Activated naive CD4-positive, alpha-beta T cell treated with anti-CD3 and anti-CD28 coated beads, Interleukin-2, amount 50 U/mL, for 16 hours (primary cell): ENCODE measurements around the gene HIVEP3.

ENCODE experiments used
- DNase-seq: peaks from one replicate; pipeline ENCODE4 v3.0.0-alpha.2; 2020

HIVEP3 gene

DNA sequence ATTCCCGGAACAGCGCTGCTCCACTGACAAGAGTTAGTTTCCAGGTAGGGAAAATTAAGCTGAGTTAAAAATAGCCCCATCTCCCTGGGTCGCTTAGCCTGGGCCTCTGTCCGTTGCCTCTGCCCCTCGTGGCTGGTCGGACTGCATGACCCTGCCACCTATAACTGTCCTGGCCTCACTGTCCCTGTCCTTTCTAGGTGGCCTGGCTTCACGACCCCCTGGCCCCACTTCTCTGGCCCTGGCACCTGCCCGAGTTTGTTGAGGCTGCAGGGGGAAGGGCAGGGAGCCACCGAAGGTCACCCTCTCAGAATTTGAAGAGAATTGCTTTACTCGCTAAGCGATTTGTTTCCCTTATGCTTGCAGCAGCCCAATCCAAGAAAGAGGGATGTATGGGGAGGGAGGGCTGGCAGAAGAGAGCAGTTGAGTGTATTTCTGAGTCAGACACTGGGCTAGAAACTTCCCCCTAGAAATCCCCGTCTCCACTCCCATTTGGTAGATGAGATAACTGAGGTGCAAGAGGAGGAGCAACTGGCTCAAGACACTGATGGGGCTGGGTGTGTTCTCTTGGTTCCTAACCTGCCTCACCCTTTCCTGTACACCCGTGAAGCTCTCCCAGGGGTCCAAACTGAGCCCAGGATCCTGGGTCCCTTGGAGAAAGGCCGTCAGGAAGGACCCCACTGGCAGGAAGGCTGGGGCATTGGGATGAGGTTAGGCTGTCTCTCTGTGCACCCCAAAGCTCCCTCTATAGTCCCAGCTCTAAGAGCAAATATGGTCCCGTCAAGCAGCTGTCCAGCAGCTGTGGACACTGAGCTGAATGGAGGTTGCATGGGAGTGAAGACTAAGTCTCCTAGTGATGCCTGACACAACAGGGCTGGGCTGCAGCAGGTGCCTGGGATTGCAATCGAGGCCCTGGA is 431.3 kb downstream of the HIVEP3 start:
- no peak for DNase-seq

DNA sequence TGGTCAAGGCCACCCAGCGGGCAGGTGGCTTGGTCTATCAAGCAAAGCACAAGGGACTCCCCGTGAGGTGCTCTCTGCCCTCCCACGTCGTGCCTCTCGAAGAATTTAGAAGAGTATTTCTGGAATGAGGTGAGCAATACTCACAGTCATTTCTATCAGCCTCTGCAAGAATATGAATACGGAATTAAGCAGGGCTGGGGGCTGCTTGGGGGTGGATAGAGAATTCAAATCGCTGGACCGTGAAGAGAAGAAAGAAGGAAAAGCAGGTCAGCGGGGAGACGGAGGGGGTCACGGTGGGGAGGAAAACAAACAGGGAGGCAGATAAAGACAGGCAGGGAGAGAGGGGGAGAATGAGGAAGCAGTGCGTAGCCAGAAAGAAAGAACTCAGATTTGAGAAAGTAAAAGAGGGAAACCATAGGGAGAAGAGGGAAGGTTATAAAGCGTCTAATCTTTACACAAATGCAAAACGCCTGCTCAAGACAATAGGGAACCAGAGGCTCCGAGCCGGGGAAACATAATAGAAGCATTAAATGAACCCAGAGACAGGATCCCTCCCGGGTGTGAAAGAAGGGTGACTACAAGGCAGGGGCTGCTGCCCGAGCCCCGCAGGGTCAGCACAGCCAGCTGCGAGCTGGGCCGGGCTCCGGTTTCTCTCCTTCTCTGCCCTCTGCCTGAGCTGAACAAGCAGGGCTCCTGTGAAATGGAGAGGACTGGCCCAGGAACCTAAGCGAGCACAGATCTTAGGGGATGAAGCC is 432.2 kb downstream of the HIVEP3 start:
- no peak for DNase-seq

DNA sequence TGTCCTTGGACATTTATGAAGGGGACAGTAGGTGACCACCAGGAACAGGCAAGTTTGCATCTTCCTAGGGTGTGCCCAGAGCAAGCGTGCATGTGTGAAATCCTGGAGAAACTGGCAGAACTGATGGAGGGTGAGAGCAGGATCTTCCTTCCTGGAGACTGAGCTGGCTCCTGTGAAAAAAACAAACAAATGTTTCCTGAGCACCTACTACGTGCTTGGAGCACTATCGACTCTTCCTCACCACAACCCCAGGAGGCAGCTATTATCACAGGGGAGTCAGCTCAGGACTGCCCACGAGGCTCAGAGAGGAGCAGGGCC is 432.7 kb downstream of the HIVEP3 start:
- DNase-seq: no peak

DNA sequence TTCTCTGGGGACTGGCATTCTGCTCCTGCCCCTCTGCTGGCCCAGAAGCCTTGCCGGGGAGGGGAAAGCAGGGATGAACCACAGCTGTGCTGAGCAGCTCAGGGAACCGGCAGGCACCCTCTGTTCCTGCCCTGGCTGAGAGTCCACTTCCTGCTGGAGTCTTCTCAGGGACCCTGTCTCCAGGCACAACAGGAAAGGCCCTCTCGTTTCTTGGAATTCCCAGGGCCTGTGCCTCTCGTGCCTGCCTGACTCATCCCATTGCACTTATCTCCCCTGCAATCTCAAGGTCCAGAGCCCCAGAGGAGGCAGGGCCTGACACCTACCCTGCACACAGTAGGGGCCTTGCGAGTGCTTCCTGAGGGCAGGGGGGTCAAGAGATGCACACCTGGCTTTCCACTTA is 433.1 kb downstream of the HIVEP3 start:
- DNase-seq: no peak

DNA sequence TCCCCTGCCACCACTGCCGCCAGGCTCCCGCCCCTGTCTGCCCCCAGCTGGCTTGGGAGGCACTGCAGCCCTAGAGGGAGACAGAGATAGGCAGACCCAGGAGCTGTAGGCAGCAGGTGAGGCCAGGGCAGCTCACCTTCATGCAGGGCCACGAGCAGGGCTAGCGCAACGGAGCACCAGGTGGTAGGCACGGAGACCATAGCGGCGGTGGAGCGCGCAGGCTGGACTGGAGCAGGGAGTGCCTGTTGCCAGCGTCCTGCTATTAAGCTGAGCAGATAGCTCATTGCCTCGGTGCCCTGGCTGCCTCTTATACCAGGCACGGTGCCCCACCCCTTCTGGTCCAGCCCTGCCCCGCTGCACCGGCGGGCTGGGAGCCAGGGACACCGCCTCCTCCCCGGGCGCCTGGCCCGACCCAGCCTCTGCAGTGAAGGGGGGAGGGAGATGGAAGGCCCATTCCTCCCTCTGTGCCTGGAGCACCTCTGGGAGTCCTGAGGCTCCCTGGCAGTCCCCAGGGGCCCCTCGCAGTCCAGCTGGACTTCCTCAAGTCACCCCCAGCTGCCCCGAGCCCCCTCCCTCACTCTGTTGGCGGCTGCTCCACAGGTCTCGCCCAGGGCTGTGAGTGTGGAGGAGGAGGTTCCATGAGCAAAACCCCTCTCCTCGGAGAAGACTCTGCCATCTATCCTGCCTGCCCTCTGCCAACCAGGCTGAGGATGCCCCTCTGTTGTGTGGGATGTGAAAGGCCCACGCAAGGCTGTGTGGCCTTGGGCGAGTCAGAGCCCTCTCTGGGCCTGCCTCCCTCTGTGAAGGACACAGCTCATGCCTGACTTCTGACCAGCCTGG is 434.1 kb downstream of the HIVEP3 start, which contains the start of gene EDN2:
TSS of gene EDN2 (minus strand) at position 282 of the 840 bp plus-strand sequence. CDS start at position 200, 82 bp downstream.
- DNase-seq: no peak

DNA sequence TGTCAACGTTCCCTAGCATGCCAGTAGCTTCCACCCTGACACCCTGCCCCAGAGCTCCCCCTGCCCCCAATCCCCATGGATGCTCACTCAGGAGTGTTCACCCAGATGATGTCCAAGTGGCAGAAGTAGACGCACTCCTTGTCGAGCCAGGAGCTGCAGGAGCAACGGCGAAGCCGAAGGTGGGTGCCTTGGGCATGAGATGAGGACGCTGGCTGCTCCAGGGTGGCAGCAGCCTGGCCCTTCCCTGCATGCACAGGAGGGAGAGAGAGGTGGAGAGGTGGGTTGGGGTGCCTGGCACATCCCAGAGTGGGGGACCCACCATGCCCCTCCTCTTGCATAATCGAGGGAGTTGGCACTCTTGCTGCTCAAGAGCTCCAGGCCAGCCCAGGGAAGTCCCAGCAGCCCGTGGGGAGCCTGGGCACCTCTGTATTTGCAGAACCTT is 434.7 kb downstream of the HIVEP3 start:
- DNase-seq: no peak

DNA sequence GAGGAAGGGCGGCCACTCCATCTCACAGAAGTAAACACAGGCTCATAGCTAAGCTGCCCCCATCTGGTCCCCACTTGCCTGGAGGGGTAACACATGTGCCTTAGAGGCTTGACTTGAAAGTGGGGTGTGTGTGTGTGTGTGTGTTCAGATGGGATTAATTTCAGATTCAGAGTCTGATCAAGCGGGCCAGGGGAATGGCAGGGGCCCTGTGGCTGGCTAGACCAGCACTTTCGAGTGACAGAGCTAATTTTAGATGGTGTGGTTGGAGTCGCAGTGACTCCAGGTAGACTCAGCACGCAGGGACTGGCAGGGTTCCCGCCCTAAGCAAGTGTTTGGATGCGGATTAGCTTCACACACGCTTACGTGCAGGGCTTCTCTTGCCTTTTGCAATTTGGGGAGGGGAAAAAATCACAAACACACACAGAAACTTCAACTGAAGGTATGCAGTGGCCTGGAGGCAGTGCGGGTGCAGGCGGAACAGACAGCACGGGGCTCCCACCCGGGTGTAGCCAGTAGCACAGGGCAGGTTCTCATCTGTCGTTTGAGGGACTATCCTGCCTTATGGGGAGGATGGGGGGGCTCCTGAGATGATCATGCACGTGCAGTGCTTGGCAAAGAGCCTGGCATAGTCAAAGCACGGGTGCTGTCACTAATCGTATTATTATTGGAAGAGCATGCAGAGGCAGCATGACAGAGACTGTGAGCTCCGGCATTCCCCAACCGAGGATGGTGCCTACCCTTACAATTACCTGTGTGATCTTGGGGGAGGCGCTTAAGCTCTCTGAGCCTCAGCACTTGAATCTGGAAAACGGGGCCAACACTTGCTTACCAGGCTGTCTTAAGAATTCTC is 435.5 kb downstream of the HIVEP3 start:
- DNase-seq: no peak

DNA sequence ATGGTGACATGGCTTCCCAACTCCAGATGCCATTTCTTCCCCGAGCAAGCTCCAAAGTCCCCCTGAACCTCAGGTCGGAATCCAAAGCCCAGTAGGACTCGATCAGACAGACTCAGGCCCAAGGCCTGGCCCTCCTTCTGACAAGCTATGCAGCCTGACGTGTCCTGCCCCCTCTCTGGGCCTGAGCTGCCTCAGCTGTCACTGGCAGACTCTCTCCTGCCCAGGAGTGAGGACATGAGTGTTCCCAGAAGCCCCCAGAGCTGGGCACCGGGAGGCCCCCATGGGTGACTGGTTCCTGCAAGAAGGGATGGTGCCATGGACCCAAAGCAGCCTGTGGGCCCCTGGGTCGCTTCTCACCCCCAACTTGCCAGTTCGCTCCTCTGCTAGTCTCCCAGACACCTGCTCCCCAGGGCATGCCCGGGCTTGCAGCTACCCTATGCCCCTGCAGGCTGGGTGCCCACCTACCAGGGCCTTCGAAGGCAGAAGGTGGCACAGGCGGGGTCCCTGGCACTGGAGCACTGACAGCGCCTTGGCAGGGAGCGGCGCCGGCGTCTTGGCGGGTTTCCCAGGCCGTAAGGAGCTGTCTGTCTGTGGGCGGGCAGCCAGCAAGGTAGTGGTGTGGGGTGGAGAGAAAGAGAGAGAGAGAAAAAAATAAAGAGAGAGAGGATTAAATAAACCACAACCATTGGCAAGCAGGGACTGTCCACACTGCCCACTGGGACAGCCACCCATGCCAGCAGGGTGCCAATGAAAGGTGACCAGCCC is 436.5 kb downstream of the HIVEP3 start:
- no peak for DNase-seq

DNA sequence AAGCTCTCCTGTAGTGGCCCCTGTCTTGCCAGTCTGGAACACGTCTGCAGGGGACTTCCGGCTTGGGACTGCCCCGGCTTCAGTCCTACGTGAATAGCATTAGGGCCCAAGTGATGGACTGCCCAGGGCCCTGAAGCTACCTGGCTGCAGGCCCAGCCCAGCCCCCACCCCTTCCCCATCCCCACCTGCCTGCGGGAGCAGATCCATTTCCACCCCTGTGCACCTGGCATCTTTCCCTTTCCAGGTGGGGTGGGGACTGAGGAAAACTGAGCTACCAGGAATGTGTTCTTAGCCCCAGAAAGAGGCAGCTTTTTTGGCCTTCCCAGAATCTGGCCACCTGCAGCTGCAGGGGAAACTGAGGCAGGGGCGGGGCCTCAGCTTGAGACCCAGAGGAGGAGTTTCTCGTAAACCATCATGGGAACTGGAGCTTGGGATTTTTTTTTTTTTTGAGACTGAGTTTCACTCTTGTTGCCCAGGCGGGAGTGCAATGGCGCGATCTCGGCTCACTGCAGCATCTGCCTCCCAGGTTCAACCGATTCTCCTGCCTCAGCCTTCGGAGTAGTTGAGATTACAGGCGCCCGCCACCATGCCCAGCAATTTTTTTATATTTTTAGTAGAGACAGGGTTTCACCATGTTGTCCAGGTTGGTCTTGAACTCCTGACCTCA is 437.5 kb downstream of the HIVEP3 start:
- DNase-seq: no peak

DNA sequence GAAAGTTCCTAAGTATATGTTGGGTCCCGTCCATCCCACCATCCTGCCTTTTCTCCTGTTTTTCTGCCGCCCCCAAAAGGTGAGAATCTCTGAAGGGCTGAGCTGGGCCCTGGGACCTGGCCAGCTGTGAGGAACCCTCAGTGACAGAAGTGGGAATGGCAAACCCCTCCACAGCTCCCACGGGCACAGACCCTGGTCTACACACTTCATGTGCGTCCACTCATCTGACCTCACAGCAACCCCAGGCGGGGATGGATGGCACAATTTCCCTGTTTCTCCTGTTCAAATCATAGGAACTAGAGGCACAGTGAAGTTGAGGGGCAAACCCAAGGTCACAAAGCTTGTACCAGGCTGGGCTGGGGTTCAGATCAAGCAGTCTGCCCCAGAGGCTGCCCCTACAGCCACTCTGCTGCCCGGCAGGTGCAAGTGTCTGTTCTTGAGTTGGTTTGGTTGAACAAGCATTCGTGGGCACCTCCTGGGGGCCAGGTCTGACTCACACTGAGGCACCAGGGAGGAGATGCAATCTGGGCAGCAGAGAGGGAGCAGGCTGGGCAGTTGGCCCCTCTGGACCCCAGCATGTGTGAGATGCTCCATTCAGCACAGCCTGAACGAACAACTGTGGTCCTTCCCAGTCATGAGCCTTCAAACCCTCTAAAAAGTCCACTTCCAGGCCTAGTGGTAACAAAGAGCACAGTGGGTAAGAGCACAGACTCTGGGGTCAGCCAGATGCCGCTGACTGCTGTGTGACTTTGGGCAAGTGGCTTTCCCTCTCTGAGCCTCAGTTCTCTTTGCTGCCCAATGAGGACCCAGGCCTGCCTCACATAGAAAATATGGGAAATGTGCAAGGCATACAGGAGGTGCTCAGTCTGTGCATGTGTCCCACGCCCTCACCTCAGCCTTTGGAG is 438.3 kb downstream of the HIVEP3 start:
- DNase-seq: no peak

DNA sequence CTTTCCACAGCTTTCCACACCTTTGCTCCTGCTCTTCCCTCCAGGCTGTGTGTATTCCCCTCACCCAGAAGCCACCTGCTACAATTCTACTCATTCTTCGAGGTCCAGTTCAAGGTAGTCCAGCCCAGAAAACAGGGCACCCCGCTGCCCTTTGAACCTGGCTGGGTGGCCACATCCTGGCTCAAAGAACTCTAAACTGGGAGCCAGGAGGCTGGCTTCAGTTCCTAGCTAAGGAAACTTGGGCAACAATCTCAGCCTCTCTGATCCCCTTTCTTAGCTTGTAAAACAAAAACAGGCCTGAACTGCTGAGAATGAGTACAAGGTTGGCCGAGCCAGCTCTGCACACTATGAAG is 438.9 kb downstream of the HIVEP3 start:
- DNase-seq: no peak

DNA sequence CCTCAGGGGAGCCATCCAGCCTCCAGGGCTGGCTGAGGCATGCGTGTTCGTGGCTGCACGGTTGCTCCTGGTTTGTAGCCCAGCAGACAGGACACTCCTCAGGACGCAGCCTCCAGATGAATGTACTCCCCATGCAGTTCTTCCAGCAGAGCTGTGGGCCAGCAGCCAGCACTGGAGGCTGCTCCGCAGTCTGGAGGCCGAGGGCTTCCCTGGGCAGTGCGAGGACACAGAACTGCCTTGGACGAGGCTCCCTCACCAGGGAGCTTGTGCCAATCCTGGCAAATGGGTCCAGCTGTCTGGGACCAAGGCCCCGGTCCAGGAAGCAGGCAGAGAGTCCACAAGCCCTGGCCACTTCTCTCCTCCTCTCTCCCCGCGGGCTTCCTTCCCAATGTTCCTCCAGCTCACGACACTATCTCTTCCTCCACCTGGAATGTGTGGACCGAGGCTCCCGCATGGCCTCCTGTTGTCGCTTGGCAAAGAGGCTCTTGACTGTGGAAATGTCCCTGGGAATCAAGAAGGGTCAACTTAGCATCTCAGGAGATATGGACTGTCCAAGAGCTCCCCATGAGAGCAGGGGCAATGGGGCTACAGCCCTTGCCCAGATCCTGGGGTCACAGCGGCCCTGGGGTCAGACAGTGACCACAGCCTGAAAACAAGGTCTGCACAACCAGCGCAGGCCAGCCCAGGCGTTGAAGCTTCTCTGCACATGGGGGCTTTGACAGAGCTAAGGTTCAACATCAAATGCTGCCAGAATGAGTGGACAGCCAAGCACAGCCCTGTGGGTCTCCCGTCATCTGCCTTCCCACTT is 439.5 kb downstream of the HIVEP3 start:
- DNase-seq: no peak

DNA sequence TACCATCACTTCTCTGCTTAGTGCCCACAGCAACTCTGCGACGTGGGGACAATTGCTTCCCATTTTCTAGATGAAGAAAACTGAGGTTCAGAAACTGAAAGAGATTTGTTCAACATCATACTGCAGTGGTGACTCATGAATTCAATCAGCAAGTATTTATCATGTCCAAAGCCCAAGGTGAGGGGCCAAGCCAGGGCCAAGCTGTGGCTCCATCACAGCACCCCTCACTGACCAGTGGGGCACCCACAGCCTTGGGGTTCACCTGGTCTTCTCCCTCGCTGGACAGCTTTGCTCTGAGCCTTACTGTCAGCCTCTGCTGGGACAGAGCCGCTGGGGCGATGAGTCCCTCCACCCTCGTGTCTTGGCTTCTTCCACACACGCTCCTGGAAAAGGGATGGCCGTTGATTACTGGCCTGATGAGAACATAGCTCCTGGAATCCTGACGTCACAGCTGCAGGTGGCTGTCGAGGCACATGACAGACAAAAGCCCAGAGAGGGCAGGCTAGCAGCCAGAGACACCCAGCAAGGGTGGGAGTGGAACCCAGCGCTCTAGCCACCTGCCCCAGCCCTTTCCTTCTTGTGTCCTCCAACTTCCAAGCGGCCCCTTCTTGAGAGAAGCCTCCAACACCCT is 440.5 kb downstream of the HIVEP3 start:
- DNase-seq: no peak

DNA sequence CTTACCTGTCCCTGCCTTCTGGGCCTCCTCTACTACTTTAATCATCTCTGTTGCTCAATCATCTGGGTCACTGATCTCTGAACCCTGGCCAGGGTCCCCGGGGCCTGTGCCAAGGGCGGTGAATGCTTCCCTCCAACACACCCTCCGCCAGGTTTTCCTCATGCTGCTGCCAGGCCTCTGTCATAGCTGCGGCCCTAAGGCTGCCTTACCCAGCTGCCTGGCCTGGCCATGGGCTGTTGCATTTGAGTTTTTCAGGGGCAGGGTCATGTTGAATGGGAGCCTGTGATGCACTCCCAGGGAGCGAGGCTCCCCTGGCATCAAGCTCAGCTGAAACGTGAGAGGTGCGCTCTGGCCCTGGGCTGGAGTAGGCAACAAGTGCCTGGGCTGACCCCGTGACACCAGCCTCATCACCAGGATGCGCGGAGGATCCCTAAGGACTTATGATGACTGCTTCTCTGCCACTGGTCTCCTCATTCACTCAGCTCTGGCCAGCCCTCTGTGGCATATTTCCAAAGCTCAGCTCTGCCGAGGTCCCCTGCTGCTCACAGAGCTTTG is 441.8 kb downstream of the HIVEP3 start:
- DNase-seq: no peak

DNA sequence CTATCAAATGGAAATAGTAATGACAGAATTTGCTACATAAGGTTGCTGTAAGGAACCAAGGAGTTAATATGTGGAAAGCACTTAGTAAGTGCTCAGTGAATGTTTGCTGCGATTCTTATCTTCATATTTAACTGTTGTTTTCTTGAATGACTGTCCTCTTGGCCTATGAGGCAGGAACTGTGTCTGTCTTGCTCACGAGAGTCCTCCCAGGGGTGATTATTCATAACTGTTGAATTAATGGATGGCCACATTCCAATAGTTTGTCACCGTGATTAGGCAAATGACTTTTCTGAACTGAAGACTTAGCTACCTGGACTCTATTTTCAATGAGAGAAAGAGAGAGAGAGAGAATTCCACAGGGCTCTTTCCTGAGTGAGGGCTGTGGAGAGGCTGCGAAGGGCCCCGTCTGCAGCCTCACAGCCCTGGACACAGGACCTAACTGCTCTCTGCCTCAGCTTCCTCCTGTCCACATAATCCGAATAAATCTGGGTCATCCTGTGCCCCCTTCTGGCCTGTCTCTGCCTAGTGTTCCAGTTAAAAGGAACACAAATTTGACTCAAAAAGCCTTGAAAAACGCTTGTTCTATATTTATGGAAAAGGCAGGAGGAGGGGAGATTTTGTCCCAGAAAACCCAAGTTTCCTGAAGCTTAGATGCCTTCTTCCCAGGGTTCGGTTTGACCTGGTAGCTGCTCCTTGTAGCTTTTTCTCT is 442.7 kb downstream of the HIVEP3 start:
- DNase-seq: no peak

DNA sequence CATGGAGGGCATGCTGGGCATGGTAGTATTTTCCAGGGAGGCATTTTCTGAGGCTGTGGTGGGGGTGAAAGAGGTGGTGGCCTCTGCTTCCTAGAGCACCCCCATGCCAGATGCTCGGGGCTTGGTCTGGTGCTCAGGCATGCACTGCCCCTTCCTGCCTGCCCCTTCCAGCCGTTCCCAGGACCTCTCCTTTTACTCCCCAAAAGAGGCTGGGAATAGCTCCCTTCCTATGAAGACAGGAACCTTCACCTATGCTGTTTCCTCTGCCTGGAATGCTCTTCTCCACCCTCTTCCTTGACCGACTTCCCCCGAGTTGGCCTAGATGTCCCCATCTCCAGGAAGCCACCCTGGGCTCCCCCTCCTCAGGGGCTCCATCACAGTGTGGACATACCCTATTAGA is 443.4 kb downstream of the HIVEP3 start:
- no peak for DNase-seq

DNA sequence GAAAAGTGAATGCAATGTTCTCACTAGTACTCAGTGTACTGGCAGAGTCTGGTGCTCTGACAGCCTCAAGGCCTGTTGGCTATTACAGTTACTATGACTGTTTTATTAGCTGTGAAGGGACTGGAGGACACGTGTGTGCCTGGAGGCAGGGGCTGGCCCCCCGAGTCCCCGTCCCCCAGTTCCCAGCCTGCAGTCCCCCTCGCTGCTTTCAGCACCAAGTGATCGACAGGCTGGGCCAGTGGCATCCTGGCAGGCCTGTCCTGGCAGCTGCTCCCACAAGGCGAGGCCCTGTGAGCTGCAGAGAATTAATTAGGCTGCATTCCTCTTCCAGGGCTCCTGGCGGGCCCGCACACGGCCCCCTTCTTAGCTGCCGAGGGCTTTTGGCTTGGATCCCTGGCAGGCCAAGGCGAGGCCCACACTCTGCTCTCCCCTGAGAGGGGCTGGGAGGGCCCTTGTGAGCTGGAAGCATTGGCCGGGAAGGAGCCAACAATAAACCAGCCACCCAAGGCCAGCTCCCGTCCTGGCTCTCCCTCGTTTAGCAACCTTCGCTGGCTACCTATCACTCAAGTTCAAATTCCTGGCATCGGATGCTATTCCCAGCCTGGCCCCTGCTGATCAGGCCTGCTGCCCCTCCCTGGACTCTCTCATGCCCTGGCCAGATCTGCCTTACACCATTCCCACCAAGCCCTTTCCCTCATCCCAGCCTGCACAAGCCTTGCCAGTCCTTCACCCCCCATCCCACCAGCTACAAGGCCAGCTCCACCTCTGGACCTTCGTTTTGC is 444.0 kb downstream of the HIVEP3 start:
- DNase-seq: no peak
